ENCODE data around the gene CRYAA.
"Not testable (repeated sequence)": the region's sequence is repeated elsewhere in the genome, so short reads cannot be mapped to it uniquely, and the experiment has no call there.

CRYAA gene, protein sequence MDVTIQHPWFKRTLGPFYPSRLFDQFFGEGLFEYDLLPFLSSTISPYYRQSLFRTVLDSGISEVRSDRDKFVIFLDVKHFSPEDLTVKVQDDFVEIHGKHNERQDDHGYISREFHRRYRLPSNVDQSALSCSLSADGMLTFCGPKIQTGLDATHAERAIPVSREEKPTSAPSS

GRCh38 chr21:43168708-43169107, at the start of gene CRYAA:
TSS of gene CRYAA (plus strand) at chr21:43169008. CDS start at chr21:43169100, 92 bp downstream.
- not testable (repeated sequence) for DNase-seq

DNA sequence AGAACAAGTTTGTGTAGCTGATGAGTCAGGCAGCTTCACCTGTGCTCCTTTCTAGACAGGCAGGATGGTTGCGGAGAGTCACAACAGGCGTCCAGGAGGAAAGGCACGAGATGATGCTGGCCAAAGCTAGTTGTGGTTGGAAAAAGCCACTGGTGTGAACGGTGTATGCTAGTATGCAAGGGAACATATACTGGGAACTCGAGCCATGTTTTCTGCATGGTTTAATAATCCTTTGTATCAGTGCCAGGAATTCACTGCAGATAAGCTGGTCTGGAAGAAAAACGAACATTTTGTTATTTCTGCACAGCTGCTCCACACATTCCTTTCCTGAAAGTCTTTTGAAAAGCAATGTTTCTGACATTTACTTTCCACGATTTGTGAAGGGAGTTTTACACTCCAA, 38.7 kb upstream of the CRYAA start:
- DNase-seq = not testable (repeated sequence)

GRCh38 chr21:43134520-43134919, 34.3 kb upstream of the CRYAA start:
- DNase-seq = not testable (repeated sequence)

DNA sequence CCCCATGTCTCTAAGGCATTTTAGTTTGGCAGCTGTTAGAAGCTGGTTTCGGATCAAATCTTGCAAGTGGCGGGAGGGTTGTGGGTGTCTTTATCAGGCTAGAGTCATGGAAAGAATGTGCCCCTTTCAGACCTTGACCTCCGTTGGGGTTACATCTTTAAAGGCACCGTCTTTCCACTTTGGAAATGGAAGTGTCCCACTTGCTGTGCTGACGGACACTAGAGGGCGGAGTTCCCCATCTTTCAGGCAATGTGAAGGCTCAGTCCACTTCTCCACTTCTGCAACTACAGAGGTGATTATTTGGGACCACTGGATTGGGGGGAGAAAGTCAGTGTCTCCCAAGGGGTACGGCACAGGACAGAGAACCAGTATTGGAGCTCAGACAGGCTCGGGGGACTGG, 29.9 kb upstream of the CRYAA start:
- not testable (repeated sequence) for DNase-seq

DNA sequence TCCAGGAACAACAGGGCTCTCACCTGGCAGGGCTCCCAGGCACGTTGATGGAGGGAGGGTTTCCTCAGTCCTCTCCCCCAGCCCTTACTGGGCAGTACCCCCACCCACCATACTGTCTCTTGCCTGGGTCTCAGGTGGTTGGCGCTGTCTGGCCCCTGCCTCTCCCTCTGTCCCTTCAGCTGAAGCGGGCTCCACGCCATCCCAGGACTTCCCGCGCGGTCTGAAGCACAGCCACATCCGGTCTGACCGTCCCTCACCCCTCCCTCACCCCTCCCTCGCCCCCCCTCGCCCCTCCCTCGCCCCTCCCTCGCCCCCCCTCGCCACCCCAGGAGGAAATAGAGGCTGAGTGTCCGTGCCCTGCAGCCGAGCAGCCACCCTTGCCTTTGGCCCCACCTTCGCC, 27.4 kb upstream of the CRYAA start:
- DNase-seq = not testable (repeated sequence)

DNA sequence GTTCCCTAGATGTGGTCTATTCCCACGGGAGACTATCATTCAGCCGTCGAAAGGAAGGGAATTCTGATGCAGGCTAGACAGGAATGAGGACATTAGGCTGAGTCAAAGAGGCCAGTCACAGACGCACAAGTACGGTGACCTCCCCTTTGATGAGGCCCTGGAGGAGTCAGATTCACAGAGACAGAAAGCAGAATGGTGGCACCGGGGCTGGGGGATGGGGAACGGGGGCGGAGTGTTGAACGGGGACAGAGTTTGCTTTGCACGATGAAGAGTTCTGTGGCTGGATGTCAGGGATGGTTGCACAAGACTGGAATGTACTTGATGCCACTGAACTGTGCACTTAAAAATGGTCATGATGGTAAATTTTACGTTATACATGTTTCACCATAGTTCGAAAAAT, 22.2 kb upstream of the CRYAA start:
- DNase-seq = not testable (repeated sequence)

DNA sequence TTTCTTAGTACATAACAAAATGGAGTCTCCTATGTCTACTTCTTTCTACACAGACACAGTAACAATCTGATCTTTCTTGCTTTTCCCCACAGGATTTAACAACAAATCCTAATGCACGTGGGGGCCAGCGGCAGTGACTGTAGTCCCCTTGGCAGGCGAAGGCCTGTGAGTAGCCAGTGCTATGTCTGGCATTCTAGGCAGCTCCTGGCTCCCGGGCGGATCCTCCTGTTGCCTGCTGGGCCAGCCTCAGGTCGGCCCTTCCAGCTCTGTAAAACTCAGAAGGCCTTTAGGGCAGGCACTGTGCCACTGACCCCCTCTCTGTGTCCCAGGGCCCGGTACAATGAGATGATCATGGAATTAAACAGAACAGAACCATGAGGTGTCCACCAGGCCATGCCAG, 20.8 kb upstream of the CRYAA start:
- DNase-seq = not testable (repeated sequence)

DNA sequence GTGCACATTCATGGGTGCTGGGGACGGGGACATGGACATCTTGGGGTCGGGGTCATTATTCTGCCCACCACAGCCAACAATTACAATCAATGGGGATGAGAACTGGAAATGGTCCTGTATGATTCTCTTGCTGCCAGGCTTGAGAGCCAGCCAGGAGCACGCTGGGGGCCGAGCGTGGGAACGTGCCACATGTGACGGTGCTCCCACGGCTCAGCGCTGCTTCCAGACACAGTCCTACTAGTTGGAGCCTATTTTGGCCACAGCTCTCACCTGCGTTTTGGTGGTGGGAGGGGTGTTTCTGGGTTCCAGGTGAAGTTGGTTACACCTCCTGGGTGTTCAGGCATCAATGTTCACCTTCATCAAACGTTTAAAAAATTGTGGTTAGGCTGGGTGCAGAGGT, 19.5 kb upstream of the CRYAA start:
- not testable (repeated sequence) for DNase-seq

- DNase-seq = not testable (repeated sequence)
Observed at GRCh38 chr21:43153601-43154000, 15.2 kb upstream of the CRYAA start.

- not testable (repeated sequence) for DNase-seq
Observed at GRCh38 chr21:43159279-43160175, 9.3 kb upstream of the CRYAA start.

- DNase-seq = not testable (repeated sequence)
Observed at GRCh38 chr21:43161826-43162707, 6.7 kb upstream of the CRYAA start.

DNA sequence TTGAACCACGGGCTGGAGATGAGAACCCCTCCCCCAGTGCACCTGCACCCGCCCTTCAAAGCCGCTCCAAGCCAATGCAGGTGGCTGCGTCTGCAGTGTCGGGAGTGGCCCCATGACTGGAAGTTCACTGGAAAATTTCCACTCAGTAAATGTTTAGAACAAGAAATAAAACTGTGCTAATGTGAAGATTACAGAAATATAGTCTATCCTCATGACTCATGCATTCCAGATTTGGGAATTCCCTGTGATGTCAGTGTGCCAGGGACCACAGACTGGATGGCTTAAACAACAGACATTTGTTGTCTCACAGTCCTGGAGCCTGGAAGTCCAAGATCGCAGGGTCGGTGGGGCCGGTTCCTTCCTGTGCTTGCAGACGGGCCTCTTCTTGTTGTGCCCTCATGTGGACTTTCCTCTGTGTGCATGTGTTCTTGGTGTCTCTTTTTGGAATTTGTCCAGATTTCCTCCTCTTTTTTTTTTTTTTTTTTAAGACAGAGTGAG, 6.1 kb upstream of the CRYAA start:
- not testable (repeated sequence) for DNase-seq

DNA sequence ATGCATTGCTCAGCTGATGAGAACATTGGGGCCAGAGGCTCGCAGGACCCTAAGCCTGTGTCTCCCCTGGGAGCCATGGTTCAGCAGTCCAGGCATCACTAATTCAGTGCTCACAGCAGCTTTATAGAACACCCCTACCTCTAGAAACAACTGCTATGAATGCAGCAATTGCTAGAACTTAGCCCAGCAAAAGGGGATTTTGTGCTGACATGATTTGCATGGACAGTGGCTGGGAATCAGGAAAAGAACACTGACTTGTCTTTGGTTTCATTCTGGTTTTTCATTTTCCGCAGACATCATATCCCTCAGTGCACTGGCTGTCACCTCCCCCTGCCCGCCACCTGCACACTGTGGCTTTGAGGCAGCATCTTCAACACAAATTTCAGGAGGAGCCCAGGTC, 4.0 kb upstream of the CRYAA start:
- DNase-seq = not testable (repeated sequence)

DNA sequence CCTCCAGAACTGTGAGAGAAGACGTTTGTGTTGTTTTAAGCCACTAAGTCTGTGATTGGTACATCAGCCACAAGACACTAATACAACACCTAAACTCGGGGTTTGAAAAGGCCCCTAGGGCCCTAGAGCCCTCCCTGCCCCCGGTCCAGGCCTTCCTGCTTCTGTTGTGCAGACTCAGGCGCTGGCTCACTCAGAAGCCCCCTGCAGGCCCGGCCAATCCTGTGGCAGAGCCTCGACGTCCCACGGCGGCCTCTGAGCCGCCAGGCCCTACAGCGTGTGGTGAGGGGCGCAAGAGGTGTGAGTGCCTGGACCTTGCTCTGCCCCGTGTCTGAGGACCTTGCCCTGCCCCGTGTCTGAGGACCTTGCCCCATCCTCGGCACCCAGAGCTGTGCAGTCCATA, 3.1 kb upstream of the CRYAA start:
- not testable (repeated sequence) for DNase-seq

DNA sequence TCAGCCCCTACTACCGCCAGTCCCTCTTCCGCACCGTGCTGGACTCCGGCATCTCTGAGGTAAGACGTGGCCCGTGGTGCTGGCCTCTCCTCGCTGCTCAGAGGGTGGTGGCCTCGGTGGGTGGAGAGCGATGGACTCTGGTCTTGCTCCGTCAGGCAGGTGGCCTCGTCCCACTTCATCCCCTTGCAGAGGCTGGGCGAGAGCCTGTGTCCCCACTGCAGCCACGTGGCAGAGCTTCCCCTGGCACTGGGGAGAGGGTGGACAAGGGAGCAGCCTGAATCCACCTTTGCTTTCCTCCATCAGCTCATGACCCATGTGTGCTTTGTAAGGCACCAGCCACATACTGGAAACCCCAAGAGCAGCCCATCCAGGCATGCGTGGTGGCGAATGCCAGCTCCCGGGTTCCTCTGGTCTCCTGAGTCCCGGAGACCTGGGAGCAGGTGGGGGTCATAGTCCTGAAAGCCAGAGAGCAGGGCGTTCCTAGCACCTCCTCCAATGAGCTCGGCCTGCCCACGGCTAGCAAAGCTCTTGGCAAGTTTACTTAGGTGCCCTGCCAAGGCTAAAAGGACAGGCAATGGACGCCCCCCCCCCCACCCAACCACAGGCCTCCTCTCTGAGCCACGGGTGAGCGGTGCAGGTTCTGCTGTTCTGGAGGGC, 550 bp downstream of the CRYAA start:
- not testable (repeated sequence) for DNase-seq

DNA sequence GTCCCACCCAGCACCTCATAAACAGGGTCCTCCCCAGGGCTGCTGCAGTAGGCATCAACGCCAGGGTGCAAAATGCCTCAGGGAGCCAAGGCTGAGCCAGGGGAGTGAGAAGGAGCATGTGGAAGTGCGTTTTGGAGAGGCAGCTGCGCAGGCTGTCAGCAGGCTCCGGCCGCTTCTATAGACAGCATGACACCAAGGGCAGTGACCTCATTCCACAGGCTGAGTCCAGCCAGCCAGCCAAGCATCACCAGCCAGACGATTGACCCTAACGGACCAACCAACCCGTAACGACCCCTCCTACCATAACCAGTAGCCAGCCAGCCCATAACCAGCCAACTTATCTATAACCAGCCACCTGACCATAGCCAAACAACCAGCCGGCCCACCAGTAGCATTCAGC, 1.1 kb downstream of the CRYAA start:
- DNase-seq = not testable (repeated sequence)

DNA sequence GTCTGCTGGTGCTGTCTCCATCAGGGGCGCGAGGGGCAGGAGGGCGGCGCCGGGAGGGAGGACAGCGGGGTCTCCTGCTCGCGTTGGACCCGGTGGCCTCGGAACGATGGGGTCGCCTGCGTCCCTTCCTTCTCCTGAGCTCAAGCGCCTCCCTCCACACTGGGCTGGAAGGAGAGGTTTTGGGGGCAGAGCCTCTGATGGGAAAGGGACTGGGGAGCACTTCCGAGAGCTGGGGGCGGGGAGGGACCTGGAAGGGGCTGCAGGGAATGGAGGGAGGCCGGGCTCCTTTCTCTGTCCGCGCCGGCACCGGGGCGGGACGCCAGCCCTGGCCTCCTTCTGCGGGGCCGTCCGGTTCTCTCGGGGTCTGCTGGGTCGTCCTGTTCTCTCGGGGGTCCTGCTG, 4.0 kb downstream of the CRYAA start:
- DNase-seq = not testable (repeated sequence)

DNA sequence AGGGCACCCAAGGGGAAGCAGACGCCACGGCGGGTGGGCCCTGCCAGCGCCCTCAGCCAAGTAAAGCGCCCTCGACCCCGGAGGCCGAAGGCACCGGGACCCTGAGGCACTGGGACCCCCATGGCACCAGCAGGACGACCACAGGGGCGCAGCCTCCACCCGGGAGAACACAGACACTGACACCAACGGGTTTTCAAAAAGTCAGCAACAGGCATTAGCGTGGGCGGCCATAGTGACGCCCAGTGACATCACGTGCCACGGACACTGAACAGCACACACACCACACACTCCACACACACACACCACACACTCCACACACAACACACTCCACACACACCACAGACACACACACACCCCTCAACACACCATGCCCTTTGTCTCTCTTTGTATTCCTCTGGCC, 4.6 kb downstream of the CRYAA start:
- not testable (repeated sequence) for DNase-seq

GRCh38 chr21:43173930-43174329, 5.1 kb downstream of the CRYAA start:
- not testable (repeated sequence) for DNase-seq

GRCh38 chr21:43174998-43175397, 6.2 kb downstream of the CRYAA start:
- not testable (repeated sequence) for DNase-seq

GRCh38 chr21:43176621-43177020, 7.8 kb downstream of the CRYAA start:
- not testable (repeated sequence) for DNase-seq

Measured in fibroblast of skin of right biceps (primary cell).